22Rv1 (cell line): Measurements from ENCODE around the gene MTHFD1L.

Source experiments
- ZFX ChIP-seq: fragments of 450-650 bp; IDR thresholded peaks from 2 replicates; pipeline ENCODE4 v1.6.1; 2017; ENCODE audit warnings: antibody characterized with exemption, borderline replicate concordance
- TF ChIP-seq, protein P1 (sequence below): fragments of 450-650 bp; IDR thresholded peaks from 2 replicates; pipeline ENCODE4 v1.5.1; 2017; ENCODE audit warnings: mild to moderate bottlenecking

DNA sequence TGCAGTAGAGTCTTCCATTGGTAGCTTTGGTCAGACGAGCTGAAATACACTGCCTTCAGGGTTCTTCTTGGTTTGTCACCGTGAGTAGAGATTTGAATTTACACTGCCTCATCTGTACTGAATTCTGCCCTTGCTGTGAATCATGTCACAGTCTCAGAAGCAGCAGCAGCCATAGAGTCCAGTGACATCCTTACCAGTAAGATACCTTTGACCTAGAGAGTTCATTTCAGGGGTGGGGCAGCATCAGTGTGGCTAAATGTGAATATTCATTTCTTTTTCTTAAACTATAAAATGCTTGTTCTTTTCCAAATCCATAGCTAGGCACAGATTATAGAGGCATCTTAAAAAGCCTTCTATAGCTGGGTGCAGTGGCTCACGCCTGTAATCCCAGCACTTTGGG lies 223.5 kb downstream of the MTHFD1L start:
- TF ChIP-seq, protein P1, sequence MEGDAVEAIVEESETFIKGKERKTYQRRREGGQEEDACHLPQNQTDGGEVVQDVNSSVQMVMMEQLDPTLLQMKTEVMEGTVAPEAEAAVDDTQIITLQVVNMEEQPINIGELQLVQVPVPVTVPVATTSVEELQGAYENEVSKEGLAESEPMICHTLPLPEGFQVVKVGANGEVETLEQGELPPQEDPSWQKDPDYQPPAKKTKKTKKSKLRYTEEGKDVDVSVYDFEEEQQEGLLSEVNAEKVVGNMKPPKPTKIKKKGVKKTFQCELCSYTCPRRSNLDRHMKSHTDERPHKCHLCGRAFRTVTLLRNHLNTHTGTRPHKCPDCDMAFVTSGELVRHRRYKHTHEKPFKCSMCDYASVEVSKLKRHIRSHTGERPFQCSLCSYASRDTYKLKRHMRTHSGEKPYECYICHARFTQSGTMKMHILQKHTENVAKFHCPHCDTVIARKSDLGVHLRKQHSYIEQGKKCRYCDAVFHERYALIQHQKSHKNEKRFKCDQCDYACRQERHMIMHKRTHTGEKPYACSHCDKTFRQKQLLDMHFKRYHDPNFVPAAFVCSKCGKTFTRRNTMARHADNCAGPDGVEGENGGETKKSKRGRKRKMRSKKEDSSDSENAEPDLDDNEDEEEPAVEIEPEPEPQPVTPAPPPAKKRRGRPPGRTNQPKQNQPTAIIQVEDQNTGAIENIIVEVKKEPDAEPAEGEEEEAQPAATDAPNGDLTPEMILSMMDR = no peak
- TF ChIP-seq ZFX = no peak
